Testis (tissue), 2 donors: Measurements from ENCODE around the gene CCDC73.

Experiments
- CTCF ChIP-seq, 3 experiments: fragments of 450-650 bp in 2 of 3; fragments of 200-600 bp in 1 of 3; sonication (generic) in 1 of 3; IDR thresholded peaks; one replicate each; pipeline ENCODE4 v1.5.1; 2016 to 2019; ENCODE audit warnings: antibody characterized with exemption in 3 of 3, mild to moderate bottlenecking in 2 of 3, moderate library complexity in 1 of 3
- POLR2A ChIP-seq: fragments of 450-650 bp; IDR thresholded peaks from one replicate; pipeline ENCODE4 v1.6.1; 2017; ENCODE audit warnings: antibody characterized with exemption, mild to moderate bottlenecking, moderate library complexity

DNA sequence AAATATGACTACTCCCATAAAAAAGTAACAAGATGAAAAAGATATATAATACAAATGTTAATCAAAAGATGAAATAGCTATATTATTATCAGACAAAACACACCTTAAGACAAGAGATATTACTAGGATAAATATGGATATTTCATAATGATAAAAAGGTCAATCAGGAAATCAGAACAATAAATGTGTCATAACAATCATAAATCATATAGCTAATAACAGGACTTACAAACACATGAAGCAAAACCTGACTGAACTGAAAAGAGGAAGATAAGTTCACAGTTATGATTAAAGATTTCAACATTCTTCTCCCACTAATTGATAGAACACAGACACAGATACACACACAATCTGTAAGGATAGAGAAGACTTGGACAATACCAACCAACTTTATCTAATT is 163.6 kb downstream of the CCDC73 start:
- TF ChIP-seq POLR2A: no peak
- TF ChIP-seq CTCF (IDR thresholded peaks at IDR 0.05): no peak
